Measurements from ENCODE around the gene ERFL.

ERFL gene

GRCh38 chr19:41869374-41869955 is 58.8 kb downstream of the ERFL start:
- DNase-seq (ENCODE audit: low read depth) = no peak
- no peak for TF ChIP-seq CTCF (conservative IDR thresholded peaks at IDR 0.05; ENCODE audit: control insufficient read depth, insufficient read depth, low read depth, low read length)
- no peak overlapping the region for H3K4me3 ChIP-seq (ENCODE audit: control insufficient read depth, low read depth, low read length)

DNA sequence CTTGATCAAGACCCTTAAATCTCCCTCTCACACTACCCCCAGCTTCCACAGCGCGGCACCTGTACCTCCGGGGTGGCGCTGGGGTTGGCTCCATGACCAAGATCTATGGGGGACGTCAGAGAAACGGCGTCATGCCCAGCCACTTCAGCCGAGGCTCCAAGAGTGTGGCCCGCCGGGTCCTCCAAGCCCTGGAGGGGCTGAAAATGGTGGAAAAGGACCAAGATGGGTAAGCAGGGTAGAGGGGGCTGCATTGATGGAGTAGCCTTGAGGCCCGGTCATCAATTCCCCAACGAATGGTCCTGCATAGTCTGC is 59.3 kb downstream of the ERFL start:
- no peak for TF ChIP-seq CTCF (conservative IDR thresholded peaks at IDR 0.05; ENCODE audit: control insufficient read depth, insufficient read depth, low read depth, low read length)
- no peak overlapping the region for H3K4me3 ChIP-seq (ENCODE audit: control insufficient read depth, low read depth, low read length)

DNA sequence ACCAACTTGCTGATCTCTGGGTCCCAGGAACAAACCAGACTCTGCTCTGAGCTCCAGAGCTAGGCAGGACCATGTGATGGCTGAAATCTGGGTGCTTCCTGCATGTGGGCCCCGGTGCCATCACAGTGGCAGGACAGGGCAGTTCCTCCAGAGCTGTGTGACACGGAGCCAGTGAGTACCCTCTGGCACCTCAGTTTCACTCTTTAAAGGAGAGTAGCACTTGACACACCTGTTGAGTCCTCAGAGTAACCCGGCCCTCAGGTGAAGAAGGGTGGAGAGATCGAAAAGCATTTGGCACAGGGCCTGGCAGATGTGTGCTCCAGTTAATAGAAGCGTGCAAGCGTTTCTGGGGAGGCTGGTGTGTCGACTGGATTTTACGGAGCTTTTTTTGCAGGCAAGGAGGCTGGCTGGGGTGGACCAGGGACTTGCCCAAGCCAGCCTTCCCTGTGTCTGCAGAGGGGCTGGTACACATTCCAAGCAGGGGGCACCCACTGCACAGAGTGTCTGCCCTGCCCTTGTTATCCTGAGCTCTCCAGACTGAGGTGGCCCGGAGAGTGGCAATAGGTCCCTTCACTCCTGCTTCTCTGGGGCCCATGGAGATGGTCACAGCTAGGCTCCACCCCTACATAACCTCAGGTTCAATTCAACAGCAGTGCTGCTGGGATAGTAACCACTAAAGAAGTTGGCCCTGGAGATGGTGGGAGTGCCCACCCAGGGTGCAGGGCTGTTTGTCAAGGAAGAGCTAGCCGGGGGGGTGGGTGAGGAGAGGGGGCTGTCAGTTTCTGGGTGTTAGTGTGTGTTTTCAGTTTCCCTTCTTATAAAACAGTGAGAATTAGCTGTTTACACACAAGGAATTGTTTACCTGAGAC is 59.9 kb downstream of the ERFL start:
- no peak for TF ChIP-seq CTCF (conservative IDR thresholded peaks at IDR 0.05; ENCODE audit: control insufficient read depth, insufficient read depth, low read depth, low read length)
- no peak for DNase-seq (ENCODE audit: low read depth)

More for the DNA sequence above, 59.3 kb downstream of the ERFL start:
- DNase-seq (ENCODE audit: low read depth) = no peak

GRCh38 chr19:41866284-41866683 is 62.0 kb downstream of the ERFL start:
- no peak overlapping the region for H3K4me3 ChIP-seq (ENCODE audit: control insufficient read depth, low read depth, low read length)
- TF ChIP-seq CTCF (conservative IDR thresholded peaks at IDR 0.05; ENCODE audit: control insufficient read depth, insufficient read depth, low read depth, low read length) = no peak
- DNase-seq (ENCODE audit: low read depth) = no peak

More for the DNA sequence above, 59.9 kb downstream of the ERFL start:
- H3K4me3 ChIP-seq (ENCODE audit: control insufficient read depth, low read depth, low read length) = no peak overlapping the region

DNA sequence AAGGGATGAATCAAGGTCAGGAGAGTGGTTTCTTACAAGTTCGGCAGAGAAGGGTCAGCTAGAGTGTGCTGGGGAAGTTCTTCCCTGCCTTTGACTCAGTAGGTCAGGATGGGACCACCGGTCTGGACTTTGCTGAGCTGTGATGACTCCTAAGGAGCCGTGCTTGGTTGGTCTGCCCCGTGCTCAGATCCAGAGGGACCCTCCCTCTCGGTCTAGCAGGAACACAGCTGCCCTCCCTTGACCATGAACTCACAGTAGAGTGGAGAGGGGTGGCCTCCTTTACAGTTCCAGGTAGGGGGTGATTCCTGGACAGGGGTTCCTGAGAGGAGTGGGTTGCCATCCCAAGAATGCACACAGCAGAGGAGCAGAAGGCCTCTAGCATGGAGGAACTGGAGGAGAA is 63.9 kb downstream of the ERFL start:
- TF ChIP-seq CTCF (conservative IDR thresholded peaks at IDR 0.05; ENCODE audit: control insufficient read depth, insufficient read depth, low read depth, low read length) = no peak
- DNase-seq (ENCODE audit: low read depth) = no peak
- H3K4me3 ChIP-seq (ENCODE audit: control insufficient read depth, low read depth, low read length) = no peak overlapping the region

- DNase-seq (ENCODE audit: low read depth) = no peak
- H3K4me3 ChIP-seq (ENCODE audit: control insufficient read depth, low read depth, low read length) = no peak overlapping the region
- no peak for TF ChIP-seq CTCF (conservative IDR thresholded peaks at IDR 0.05; ENCODE audit: control insufficient read depth, insufficient read depth, low read depth, low read length)
Measured at GRCh38 chr19:41863209-41863931, 64.9 kb downstream of the ERFL start.

Data from fibroblast of mammary gland (primary cell).